RWPE1 (cell line): ENCODE data around the gene RPA1.

Experiments used
- CTCF ChIA-PET: fragments of 350-600 bp; sonication (Branson Sonifier 250); formaldehyde crosslinking; extraction: SDS; loops from one replicate; lab custom pipeline; 2021; lab: Yijun Ruan, JAX
- POLR2A ChIA-PET: fragments of 400-600 bp; formaldehyde crosslinking; extraction: SDS; loops from one replicate; lab custom pipeline; 2020; ENCODE audit warnings: antibody characterized with exemption; ENCODE audit not compliant: low non-redundant PET; lab: Yijun Ruan, JAX
- DNase-seq: peaks from one replicate; pipeline ENCODE4 v3.0.0; 2012; ENCODE audit warnings: low spot score
- H3K27ac ChIP-seq: fragments of 450-650 bp; 2 replicates; pipeline ENCODE4 v1.5.1; 2017
- CTCF ChIP-seq: fragments of 450-650 bp; conservative IDR thresholded peaks from 2 replicates; pipeline ENCODE4 v1.5.1; 2017; ENCODE audit warnings: low read depth, mild to moderate bottlenecking

The RPA1 gene

GRCh38 chr17:1930337-1930645 lies 100.5 kb downstream of the RPA1 start:
- no peak overlapping the region for H3K27ac ChIP-seq
- ChIA-PET CTCF (interaction anchor here (0.6 kb wide), 1 partner anchor 67 kb away, joined by 3 read pairs; no protein-coding TSS in a partner anchor), POLR2A (no interaction called here)
- no peak for DNase-seq
- TF ChIP-seq CTCF = no peak

- POLR2A ChIA-PET = no interaction called here
- DNase-seq = peak; percentile 34
- CTCF ChIA-PET = interaction anchor here (0.6 to 1.2 kb wide), 4 partner anchors 8 to 265 kb away, joined by 3 to 8 read pairs (median 4); partner anchors contain the start of gene RTN4RL1
- peak overlapping the region; percentile 20; the same call in 1 of the 2 replicates for H3K27ac ChIP-seq
- no peak for TF ChIP-seq CTCF
Observed at GRCh38 chr17:1931844-1932579, 102.2 kb downstream of the RPA1 start.

- CTCF ChIA-PET = no interaction called here
- no peak for DNase-seq
- POLR2A ChIA-PET = no interaction called here
- TF ChIP-seq CTCF = no peak
- peak overlapping the region; percentile 13; the same call in 1 of the 2 replicates for H3K27ac ChIP-seq
Observed at GRCh38 chr17:1933875-1934715, 104.3 kb downstream of the RPA1 start.

GRCh38 chr17:1934901-1935300 lies 105.1 kb downstream of the RPA1 start:
- no peak for TF ChIP-seq CTCF
- POLR2A ChIA-PET = no interaction called here
- CTCF ChIA-PET = no interaction called here
- H3K27ac ChIP-seq = no peak overlapping the region
- no peak for DNase-seq

- no peak for DNase-seq
- POLR2A ChIA-PET = no interaction called here
- no peak overlapping the region for H3K27ac ChIP-seq
- no peak for TF ChIP-seq CTCF
- CTCF ChIA-PET = interaction anchor here (0.6 kb wide), 1 partner anchor 9 kb away, joined by 3 read pairs; no protein-coding TSS in a partner anchor
Observed at GRCh38 chr17:1936766-1937165, 107.0 kb downstream of the RPA1 start.

- POLR2A ChIA-PET = no interaction called here
- CTCF ChIA-PET = no interaction called here
- H3K27ac ChIP-seq = no peak overlapping the region
- DNase-seq = no peak
- no peak for TF ChIP-seq CTCF
Observed at GRCh38 chr17:1937461-1937860, 107.7 kb downstream of the RPA1 start.
